ENCODE results near the gene MSN. TPM values are rescaled to one million over a fixed set of nuclear protein-coding genes. Genes with fewer than 3 reads are reported as not detected.

MSN gene
- 233 and 319 TPM in 2 replicates for total RNA-seq

GRCh38 chrX:65667503-65668376 is at the start of gene MSN:
MSN (plus strand) TSS chrX:65667654; CDS start chrX:65667842, 188 bp downstream.

Other genes starting within 250 kb of the MSN start
- gene LAS1L, start 132.9 kb upstream of the MSN start, total RNA-seq, result 19.5 and 23.7 TPM in 2 replicates